Inferior parietal cortex (tissue), 1 donor: Measurements from ENCODE around the gene LRBA.
"Not testable (repeated sequence)": the region's sequence is repeated elsewhere in the genome, so short reads cannot be mapped to it uniquely, and the experiment has no call there.

Experiments
- DNase-seq: peaks from one replicate; pipeline ENCODE4 v3.0.0-alpha.2; 2016; ENCODE audit errors: extremely low spot score

Gene LRBA, protein sequence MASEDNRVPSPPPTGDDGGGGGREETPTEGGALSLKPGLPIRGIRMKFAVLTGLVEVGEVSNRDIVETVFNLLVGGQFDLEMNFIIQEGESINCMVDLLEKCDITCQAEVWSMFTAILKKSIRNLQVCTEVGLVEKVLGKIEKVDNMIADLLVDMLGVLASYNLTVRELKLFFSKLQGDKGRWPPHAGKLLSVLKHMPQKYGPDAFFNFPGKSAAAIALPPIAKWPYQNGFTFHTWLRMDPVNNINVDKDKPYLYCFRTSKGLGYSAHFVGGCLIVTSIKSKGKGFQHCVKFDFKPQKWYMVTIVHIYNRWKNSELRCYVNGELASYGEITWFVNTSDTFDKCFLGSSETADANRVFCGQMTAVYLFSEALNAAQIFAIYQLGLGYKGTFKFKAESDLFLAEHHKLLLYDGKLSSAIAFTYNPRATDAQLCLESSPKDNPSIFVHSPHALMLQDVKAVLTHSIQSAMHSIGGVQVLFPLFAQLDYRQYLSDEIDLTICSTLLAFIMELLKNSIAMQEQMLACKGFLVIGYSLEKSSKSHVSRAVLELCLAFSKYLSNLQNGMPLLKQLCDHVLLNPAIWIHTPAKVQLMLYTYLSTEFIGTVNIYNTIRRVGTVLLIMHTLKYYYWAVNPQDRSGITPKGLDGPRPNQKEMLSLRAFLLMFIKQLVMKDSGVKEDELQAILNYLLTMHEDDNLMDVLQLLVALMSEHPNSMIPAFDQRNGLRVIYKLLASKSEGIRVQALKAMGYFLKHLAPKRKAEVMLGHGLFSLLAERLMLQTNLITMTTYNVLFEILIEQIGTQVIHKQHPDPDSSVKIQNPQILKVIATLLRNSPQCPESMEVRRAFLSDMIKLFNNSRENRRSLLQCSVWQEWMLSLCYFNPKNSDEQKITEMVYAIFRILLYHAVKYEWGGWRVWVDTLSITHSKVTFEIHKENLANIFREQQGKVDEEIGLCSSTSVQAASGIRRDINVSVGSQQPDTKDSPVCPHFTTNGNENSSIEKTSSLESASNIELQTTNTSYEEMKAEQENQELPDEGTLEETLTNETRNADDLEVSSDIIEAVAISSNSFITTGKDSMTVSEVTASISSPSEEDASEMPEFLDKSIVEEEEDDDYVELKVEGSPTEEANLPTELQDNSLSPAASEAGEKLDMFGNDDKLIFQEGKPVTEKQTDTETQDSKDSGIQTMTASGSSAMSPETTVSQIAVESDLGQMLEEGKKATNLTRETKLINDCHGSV (N-terminal part only)

DNA sequence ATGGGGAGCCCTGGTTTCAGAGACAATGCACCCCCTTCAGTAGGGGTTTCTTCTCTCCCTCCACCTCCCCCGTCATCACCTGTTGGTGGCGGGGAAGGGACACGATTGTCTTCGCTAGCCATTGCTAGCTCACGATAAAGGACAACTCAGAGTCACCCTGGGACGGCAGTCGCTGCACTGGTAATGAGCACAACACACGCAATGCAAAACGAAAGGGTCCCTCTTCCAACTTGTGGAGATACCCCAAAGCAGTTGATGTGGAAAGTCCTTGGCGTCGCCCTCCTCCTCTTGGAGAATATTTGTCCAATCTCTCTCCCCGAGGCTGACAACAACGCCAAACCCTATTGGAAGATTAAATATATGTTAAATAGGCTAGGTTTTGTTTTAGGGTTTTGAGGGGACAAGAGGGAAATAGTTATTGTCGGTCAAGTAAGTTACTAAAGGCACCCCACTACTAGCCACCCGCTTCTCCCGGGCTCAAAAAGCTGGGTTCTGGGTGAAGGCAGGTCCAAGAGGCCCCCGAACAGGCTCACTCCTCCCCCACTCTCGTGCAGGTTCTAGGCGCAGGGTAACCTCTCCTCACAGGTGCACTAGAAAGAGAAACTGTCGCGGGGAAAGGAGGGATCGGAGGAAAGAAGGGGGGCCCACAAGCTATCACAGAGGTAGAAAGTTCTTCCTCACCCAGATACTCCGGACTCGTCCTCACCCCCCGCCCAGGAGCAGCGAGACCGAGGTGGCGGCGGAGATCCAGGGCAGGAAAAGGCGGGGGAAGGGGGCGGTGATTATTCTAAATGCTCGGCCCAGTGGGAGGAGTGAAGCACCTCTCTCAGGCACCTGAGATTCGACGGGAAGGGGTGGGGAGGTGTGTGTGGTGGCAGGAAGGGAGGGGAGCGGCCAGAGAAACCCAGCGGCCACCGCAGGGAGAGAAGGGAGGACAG, at the start of gene LRBA:
Gene LRBA (minus strand): TSS at position 764 of the 938 bp plus-strand sequence. CDS start 642 bp downstream, at position 122.
- DNase-seq = peak; percentile 54

DNA sequence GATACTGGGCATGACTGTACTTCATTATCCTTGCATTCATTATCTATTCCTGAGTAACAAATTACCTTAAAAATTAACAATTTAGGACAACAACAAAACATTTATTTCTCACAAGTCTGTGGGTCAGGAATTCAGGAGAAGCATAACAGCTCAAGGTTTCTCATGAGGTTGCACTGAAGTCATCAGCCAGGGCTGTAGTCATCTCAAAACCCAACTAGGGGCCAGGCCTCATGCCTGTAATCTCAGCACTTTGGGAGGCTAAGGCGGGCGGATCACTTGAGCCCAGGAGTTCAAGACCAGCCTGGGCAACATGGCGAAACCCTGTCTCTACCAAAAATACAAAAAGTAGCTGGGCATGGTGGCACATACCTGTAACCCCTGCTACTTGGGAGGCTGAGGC, 48.1 kb upstream of the LRBA start:
- not testable (repeated sequence) for DNase-seq

DNA sequence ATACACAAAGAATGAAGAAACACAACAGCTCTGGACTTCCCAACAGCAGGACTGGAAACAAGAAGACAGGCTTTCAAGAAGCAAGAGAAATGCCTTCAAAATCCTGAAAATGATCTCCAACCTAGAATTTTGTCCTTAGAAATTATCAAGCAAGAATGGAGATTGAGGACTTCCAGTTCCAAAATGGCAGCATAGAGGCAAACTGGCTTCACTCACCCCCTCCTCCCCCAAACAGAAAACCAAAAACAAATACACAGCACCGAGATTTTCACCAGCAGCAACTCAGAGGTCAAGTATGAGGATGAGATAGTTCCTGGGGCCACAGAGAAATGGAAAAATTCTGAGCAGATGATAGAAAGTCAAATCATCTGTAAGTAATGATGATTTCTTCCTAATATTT, 40.5 kb upstream of the LRBA start:
- no peak for DNase-seq

DNA sequence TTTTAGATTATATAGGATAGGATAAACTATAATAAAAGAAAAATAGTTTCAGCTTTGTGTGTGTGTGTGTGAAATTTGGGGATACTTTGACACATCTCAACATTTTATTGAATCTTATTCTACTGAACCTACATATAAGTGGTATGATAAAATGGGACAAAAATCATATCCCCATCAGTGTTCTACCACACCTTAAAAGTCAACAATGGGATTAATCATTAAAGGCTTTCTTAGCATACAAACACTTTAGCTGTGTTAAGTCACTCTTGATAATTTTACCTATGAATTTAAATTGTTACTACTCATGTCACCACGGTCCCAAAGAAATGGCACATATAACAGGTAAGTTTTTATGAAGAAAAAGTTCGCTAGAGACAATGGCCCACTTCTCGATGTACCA, 37.7 kb upstream of the LRBA start:
- DNase-seq = no peak

DNA sequence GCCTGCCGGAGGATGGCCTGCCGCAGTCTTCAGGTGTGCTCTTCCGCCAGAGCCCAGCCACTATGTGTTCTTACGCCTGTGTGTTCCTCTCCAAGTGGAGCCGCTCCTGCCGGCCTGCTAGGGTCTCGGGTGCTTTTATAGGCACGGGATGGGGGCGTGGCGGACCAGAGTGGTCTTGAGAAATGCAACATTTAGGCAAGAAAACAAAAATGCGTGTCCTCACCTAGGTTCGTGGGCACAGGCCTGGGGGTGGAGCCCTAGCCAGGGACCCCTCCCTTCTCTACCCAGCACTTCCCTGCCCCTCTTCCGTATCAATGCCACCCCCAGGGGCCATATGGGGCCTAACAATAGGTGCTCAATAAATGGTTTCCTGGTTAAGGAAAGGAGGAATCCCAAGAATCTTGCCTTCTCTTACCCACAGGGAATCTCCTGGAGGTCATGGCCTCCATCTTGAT, 34.4 kb upstream of the LRBA start:
- no peak for DNase-seq

DNA sequence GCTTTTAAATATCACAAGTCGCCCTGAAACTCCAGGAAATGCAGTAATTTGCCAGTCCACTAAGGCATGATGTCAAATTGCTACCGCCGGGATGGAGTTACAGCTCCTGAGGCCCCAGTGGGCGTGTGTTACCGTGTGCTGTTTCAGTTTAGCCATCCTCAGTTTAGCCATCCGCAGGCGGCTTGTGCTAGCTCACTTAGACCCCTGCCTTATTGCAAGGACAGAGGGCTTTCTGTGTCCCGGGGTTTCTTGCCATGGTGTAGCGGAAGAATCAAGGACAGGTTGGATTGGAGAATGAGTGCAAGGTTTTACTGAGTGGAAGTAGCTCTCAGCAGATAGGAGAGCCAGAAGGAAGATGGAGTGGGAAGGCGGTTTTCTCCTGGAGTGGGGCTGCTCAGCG, 33.8 kb upstream of the LRBA start:
- no peak for DNase-seq

DNA sequence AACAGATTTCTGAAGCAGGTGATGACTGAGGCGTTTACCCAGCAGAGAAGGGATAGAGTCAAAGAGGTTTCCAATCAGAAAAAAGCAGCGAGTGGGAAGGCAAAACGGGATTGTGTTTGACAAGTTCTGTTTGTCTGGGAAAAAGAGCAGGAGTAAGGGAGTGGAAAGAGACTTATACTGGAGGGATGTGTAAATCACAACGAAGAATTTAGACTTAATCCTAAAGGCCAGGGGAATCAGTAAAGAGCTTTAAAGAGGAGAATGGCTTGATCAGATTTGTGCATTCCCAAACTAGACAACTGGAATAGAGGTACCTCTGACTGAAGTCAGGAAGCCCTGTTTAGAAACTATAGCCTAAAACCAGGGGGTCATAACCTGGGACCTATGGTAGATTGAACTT, 31.5 kb upstream of the LRBA start:
- no peak for DNase-seq

DNA sequence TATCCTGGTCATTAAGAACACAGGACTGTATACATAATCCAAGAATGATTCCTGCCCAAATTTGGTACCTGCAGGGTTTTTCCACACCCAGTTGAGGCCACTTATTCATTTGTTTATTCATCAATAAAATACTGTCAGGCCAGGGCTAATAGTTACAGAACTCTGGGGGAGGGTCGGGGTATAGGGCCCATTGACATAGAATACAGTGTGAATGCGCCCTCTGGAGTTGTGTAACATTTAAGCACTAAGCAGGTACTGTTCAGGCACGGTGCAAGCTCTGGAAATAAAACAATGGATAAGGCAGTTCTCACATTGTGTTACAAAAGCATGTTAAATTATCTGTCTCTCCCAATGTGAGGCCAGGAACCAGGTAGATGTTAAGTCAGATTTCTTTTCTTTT, 30.8 kb upstream of the LRBA start:
- no peak for DNase-seq

DNA sequence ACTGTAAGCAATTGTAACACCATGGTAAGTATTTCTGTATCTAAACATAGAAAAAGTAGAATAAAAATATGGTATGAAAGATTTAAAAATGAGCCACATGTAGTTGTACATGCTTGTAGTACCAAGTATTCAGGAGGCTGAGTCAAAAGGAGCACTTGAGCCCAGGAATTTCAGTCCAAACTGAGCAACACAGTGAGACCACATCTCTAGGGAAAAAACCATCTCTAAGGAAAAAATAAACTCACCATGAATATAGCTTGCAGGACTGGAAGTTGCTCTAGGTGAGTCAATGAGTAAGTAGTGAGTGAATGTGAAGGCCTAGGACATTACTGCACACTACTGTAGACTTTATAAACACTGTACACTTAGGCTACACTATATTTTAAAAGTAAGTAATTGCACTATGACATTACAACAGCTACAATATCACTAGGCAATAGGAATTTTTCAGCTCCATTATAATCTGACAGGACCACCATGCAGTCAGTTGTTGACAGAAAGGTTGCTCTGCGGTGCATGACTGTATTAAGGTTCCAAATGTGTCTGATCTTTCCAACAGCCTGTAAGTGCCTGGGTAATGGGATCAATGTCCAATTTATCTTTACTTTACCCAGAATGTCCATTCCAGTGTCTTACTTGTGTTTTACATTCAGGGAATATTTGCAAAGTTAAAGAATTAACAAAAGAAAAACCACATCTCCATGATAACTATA, 28.9 kb upstream of the LRBA start:
- no peak for DNase-seq

DNA sequence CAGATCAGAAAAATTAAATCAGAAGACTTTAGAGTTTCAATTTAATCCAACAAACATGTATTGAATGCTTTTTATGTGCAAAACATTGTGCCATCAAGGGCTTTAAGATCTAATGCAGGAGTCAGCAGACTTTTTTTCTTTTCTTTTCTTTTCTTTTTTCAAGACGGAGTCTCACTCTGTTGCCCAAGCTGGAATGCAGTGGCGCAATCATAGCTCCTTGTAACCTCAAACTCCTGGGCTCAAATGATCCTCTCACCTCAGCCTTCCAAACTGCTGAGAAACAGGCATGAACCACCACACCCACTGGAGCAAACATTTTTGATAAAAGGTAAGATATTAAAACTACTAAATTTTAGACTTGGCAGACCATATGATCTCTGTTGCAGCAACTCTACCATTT, 24.6 kb upstream of the LRBA start:
- no peak for DNase-seq

DNA sequence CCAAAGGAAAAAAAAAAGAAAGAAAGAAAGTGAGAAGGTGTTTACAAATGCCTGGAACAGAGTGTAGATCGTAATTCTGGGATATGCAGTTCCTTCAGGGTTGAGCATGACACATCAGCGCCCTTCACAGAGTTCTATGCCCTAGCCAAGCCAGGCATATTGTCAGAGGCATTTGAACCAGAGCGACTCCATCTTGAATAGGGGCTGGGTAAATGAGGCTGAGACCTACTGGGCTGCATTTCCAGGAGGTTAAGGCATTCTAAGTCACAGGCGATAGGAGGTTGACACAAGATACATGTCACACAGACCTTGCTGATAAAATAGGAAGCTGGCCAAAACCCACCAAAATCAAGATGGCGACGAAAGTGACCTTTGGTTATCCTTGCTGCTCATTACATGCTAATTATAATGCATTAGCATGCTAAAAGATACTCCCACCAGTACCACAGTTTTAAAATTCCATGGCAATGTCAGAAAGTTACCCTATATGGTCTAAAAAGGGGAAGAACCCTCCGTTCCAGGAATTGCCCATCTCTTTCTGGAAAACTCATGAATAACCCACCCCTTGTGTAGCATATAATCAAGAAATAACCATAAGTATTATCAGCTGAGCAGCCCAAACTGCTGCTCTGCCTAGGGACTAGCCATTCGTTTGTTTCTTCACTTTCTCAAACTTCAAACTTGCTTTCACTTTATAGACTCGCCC, 23.5 kb upstream of the LRBA start:
- DNase-seq = no peak

DNA sequence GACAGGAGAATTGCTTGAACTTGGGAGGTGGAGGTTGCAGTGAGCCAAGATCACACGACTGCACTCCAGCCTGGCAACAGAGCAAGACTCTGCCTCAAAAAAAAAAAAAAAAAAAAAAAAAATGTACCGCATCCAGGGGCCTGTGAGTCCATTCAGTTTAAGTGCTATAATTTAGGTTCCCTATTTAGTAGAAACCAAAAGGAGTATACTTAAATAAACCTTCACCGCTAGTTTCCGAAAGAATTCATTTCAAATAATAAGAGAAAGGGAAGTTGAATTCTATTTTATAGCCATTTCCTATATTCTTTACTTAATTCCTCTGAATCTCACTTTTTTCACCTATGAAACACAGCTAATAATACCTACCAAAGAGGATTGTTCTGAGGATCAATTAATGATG, 20.8 kb upstream of the LRBA start:
- no peak for DNase-seq

DNA sequence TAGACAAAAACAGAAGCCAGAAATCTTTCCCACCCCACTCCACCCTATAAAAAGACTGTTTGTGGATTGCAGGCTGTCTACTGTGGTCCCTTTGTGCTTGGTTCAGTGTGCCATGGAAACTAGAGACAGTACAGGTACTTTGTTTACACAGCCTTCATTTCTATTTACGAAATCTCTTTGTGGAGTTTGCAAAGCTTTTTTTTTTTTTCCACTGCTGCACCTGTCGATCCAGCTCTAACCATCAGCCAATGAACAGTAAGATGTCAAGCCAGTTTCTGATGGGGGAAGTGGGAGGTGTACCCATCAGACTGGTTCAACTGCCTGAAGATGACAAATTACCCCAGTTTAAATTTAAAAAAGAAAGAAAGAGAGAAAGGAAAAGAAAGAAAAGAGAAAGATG, 20.2 kb upstream of the LRBA start:
- DNase-seq = no peak

DNA sequence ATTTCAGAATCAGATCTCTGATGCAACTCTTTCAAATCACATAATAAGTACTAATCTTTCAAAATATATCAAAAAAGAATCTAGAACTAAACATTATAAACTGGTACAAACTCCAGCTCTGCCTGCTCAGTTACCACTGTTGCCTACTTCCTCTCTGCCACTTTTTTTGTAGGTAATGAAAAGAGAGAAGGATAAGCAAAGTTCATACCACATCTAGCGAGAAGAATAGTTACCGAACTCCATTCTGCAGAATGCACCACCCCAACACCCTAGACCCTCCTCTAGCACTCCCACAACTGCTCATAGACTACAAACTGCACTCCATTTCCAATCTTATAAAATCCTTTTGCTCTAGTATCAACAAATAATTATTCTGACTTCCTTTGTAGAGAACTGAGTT, 19.7 kb upstream of the LRBA start:
- no peak for DNase-seq

DNA sequence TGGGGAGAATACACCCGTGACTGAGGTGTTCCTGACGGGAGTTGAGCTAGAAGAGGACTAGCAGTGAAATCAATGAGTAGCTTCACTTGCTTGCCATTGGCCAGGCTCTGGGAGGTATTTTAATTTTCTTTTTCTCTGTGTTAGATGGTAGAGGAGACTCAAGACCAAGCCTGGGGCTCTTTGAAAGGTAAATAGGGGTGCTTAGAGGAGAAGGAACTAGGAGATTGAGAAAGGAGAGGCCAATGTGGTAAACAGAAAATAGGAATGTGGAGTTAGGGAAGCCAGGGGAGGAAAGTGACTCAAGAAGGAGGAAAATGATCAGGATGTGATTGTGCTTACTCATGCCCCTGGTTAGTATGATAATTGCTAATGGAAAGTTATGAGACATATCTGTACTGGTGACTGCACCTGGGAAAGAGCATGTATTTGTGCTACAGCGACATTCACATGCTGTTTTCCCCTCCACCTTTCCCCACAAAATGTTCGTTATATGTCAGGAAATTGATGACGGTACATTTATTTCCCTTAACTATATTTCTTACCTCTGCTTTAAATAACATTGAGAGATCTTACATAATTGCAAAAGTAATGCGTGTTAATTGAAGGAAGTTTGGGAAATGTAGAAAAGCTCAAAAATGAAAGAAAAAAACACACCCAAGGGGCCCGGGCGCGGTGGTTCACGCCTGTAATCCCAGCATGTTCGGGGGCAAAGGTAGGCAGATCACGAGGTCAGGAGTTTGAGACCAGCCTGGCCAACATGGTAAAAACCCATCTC, 16.9 kb upstream of the LRBA start:
- DNase-seq = no peak

DNA sequence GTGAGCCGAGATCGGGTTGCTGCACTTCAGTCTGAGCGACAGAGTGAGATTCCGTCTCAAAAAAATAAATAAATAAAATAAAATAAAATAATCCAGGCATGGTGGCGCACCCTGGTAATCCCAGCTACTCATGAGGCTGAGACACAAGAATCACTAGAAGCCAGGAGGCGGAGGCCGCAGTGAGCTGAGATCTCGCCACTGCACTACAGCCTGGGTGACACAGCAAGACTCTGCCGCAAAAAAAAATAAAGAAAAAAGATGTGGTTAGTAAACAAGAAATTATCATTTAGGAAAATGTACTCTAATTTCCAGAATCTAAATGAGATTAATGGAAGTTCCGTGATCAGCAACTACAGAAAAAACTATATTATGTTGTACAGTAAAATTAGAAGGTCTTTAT, 14.5 kb upstream of the LRBA start:
- no peak for DNase-seq

DNA sequence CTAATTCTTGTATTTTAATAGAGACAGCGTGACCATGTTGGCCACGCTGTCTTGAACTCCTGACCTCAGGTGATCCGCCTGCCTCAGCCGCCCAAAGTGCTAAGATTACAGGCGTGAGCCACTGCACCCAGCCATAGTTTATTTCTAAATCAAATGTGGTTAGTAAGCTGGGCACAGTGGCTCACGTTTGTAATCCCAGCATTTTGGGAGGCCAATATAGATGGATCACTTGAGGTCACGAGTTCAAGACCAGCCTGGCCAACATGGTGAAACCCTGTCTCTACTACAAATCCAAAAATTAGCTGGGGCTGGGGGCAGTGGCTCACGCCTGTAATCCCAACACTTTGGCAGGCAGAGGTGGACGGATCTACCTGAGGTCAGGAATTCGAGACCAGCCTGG, 13.9 kb upstream of the LRBA start:
- DNase-seq = not testable (repeated sequence)

DNA sequence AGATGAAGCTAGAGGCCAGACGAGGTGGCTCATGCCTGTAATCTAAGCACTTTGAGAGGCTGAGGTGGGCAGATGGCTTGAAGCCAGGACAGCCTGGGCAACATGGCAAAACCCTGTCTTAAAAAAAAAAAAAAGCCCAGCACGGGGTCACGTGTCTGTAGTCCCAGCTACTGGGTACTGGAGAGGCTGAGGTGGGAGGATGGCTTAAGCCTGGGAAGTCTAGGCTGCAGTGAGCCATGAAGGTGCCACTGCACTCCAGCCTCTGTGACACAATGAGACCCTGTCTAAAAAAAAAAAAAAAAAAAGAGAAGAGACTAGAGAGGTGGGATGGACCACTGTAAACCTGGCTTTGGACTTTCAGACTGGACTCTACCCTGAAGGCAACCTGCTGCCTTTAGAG, 10.7 kb upstream of the LRBA start:
- DNase-seq = no peak

DNA sequence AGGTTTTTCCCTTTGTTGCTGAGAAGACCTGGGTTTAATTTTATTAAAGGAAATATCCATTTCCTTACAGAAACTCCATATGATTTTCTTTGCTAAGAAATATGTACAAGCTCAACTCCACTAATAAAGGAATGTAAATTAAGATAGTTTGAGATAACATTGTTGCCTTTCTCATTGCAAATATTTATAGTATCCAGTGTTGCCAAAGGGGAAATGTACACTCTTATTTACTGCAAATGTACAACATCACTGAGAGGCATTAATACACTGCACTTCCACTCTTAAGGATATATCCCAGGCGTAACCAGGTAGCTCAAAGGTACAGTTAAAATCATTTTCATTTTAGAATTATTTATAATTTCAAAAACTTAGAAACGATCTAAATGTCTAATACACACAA, 7.5 kb upstream of the LRBA start:
- DNase-seq = no peak
